T-helper 2 cell treated with Interferon-gamma antibody and Interleukin-4, amounts not matched to agents 100 ng/mL and 5 ng/mL, for 36 hours (primary cell): ENCODE results near the gene PLEK2. TPM values are rescaled to one million over a fixed set of nuclear protein-coding genes. Genes with fewer than 3 reads are reported as not detected.
"Not testable (repeated sequence)": the region's sequence is repeated elsewhere in the genome, so short reads cannot be mapped to it uniquely, and the experiment has no call there.

Experiments used
- intact Hi-C: fragments of 100-400 bp; cut with micrococcal nuclease; formaldehyde crosslinking; loops from one replicate; pipeline ENCODE4 v1.15.1; 2023
- total RNA-seq: library from RNA; stranded (reverse); gene quantifications from 2 replicates; pipeline ENCODE4 v1.2.3, GENCODE V29; 2022

Gene PLEK2
- total RNA-seq, 1 donor from 2014 or later = 0.18 TPM

DNA sequence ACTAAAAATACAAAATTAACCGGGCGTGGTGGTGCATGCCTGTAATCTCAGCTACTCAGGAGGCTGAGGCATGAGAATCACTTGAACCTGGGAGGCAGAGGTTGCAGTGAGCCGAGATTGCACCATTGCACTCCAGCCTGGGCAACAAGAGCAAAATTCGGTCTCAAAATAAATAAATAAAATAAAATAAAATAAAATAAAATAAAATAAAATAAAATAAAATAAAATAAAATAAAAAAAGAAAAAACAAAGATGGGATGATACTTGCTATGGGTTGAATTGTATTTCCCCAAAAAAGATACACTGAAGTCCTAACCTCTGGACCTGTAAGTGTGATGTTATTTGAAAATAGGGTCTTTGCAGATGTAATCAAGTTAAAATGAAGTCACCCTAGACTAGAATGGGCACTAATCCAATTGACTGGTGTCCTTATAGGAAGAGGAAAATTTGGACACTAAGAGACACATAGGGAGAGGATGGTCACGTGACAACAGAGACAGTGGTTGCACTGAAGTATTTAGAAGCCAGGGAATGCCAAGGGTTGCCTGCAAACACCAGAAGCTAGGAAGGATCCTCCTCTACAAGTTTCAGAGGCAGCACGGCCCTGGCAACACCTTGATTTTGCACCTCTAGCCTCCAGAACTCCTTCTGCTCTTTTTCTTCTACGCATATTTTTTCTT is 3.7 kb downstream of the PLEK2 start:
- intact Hi-C loops = not testable (repeated sequence)

DNA sequence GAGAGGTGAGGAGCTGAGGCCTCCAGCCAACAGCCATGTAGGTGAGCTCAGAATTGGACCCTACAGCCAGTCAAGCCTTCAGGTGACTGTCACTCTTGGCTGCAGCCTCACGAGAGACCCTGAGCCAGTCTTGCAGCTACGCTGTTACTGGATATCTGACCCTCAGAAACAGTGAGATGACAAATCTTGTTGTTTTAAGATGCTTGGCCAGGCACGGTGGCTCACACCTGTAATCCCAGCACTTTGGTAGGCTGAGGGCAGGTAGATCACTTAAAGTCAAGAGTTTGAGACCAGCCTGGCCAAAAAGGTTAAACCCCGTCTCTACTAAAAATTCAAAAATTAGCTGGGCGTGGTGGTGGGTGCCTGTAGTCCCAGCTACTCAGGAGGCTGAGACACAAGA is 6.2 kb downstream of the PLEK2 start:
- intact Hi-C loops = no loop called here

DNA sequence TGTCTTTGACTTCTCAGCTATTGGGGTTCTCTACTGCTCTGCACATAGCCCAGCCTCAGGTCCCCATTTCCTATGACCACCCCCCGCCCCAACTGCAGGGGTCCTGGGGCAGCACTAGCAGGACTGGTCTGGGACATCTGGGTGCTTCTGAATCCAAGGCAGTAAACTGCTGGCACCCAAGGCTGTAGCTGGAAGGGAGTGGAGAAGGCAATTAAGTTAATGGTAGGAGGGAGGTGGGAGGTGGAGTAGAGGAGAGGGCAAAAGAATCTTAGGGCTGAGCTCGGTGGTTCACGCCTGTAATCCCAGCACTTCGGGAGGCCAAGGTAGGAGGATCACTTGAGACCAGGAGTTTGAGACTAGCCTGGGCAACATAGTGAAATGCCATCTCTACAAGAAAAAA is 11.5 kb downstream of the PLEK2 start:
- intact Hi-C loops = no loop called here

DNA sequence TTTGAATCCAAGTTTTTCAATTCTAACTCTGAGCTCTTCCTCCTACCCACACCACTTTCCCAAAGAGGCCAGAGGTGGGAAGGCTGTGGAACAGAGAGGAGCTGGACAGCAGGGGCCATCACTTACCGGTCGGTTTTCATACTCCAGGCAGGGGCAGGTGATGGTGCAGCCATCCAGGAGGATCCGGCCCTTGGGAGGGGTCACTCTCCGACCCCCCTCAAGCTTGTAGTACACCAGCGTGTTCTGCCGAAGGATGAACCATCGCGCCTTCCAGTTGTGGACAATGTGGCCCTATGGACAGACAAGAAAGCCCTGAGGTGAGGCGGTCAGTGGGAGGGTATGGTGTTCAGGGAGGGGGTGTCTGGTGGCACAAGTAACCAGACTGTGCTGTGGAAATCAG is 14.4 kb downstream of the PLEK2 start:
- intact Hi-C loops = no loop called here

DNA sequence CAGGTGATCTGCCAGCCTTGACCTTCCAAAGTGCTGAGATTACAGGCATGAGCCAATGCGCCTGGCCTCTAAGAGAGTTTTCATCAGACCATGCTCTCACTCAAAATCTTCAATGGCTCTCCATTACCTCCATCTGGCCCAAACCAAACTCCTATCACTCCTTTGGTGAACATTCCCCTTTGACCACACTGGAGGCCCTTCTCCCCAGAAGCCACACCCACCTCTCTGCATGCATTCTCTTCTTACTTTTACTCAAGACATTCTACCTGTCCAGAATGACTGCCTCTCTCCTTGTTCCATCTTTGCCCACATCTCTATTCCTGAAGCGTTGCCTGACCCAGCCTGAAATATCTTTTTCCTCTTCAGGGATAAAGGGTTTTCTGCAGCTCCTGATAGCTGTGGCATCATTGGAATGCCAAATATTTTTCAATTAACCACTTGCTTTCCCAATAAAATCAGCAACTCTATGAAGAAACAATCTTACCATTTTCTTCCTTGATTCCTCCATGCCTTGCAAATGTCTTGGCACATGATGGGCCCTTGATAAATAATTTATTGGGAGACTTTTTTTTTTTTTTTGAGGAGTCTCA is 15.5 kb downstream of the PLEK2 start:
- intact Hi-C loops = no loop called here

DNA sequence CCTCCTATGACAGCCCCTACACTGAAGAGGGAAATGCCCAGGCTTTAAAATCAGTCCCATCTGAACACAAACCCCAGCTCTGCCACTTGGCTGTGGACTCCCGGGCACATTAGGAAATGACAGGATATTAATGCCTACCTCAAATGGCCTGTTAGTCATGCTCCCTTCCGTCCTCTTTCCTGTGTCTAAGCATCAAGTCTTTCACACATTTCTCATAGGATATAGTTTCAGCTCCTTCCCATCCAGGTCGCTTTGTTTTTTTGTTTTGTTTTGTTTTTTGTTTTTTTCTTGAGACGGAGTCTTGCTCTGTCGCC is 16.1 kb downstream of the PLEK2 start:
- intact Hi-C loops = no loop called here

DNA sequence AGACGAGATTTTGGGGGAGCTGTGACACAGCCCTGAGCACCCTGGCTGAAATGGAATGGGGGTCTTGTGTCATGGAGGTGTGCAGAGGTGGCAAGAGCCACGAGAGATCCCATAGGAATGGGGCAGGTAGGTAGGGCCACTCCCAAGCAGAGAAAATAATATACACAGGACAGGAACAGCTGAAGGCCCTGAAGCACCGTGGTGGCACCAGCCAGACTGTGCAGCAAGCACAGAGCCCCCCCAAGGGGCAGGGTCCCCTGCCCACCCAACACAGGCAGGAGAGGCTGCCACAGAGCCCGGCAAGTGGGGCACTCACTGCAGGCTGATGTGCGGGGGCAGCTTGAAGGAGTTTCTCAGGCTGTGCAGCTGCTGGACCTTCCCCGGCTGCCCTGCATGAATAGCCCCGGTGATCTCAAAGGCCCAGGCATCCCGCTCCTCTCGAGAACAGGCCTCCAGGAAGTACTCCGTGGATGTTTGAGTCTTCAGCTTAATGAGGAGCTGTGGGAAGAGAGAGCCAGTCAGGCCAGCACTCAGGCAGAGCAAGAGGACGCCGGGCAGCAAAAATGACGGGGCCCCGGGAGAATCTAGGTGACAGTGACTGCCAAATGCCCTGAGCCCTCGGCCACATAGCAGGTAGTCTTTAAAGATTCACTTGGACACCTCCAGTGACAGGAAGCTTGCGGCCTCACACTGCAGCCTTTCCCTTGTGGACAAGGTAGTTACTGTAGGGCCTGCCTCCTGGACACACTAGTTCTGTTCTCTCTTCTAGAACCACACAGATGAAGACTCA is 16.7 kb downstream of the PLEK2 start:
- intact Hi-C loops = no loop called here

DNA sequence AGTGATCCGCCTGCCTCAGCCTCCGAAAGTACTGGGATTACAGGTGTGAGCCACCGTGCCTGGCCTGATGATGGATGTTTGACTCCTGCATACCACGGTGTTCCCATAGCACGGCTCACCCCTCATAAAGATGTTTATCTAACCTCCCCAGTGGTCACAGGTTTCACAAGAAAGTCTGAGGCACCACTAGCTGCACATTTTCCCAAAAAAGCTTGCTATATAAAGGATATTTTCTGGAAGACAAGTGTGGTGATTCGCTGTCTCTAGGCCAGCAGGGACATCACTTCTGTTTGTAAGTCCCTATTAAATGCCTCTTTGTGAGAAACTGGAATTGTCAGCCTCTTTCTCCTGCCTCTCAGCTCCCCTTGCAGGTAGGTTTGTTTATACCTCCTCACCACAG is 18.3 kb downstream of the PLEK2 start:
- intact Hi-C loops = no loop called here

DNA sequence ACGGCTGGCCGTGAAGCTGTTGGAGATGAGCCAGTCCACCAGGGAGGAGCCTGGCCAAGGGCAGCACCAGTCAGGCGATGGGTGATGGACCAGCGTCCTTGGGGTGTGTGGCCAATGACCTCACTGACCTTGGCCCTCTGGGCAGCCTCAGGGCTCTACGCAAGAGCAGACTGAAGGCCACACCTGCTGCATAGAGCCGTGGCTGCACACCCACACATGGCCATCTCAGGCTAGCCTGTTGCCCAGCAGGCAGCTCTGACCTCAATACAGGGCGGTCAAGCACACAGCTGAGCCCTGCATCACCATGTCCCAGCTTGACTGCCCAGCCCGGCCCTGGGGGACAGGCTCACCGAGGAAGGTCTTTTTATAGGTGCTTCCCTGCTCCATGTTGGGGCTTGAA is 19.2 kb downstream of the PLEK2 start:
- intact Hi-C loops = no loop called here

DNA sequence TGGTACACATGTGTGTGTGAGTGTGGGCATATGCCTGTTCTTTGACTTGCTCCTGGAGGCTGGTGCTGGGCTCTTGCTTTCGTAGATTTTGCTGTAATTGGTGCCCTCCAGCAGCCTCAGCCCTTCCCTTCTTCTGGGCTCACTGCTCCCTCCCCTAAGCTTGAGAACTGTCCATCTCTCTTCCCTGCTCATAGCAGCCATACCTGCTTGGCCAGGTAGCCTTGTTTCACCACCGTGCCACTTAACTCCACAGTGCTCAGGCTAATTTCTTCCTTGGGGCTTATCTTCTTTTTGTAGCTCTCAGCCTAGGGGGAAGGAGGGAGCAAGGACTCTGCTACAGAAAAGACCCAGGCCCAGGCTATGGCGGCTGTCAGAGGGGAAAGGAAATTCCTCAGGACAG is 19.8 kb downstream of the PLEK2 start:
- intact Hi-C loops = no loop called here

DNA sequence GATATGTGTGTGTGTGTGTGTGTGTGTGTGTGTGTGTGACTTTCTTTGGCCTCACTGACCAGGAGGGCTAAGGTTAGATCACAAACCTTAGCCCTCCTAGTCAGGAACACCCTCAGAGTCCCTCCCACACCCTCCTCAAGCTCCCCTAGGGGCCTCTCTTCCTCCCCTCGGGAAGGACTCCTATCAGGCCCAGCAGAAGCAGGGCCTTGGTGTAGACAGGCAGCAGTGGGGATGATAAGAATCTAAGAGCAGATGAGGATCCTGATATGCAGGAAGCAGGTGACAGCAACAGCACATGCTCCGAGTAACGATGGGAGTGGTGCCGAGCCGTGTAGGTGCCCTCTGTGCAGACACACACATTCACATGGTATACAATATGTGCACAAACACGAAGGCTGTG is 20.7 kb downstream of the PLEK2 start:
- intact Hi-C loops = no loop called here

DNA sequence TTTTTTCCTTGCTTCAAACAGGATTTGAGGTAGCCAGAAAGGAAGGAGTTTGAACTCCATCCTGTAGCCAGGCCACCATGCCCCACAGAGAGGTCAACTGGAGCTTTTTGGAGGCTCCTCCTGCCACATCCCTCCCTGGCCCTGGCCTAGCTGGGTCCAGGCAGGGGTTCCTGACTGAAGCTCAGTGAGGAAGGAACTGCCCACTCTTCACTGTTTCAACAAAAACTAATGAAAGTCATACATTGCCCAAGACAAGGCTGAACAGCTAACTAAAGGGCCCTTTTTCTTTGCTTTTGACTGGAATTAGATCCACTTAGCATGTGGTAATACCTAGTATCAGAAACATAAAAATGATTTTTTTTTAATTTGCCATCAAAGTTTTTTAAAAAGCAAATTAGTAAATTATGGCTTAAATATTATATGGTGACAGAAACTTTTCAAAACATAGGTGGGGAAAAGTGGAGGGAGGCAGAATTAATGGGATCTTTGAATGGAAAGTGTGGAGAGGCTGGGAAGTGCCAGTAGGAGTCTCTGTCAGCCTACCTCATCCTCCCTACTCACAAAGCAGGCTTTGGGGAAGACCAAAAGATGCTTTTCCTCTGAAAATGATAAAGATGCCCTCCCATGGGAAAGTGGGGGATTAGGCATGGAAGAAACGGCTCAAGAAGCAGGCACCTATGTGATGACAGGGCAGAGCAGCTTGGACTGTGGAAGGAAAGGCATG is 22.0 kb downstream of the PLEK2 start:
- intact Hi-C loops = no loop called here

DNA sequence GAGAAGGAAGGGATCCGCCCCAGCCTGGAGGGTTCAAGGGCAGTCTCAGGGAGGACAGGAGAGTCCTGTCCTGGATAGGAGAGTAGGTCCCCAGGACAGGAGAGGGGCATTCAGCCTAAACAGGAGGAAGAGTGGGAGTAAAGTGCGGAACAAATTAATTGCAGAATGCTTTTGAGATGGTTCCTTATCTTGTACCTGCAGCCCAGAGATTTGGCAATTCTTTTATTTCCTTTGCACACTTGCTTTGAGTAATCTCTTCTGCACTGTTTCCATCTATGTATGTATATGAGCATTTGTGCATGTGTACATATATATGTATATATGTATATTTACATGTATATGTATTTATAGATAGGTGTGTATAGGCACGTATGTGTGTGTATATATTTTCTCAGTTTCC is 22.7 kb downstream of the PLEK2 start:
- intact Hi-C loops = no loop called here

DNA sequence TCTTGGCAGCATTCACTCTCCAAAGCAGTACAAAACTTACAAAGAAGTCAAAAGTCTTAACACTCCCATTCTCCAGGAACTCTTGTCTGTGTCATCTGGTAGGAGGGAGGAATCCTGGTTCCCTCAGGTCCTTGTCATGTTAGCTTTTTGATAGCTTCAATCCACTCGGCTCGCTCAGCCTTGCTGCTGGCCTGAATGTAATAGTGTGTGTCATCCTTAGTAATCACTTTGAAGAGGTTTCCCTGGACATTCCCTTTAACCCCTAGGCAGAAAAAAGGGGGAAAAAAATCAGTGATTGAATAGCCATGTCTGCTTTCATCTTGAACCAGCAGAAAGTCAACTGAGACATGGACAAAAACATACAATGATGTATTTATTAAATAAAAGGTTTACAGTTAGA is 24.8 kb downstream of the PLEK2 start:
- intact Hi-C loops = no loop called here

DNA sequence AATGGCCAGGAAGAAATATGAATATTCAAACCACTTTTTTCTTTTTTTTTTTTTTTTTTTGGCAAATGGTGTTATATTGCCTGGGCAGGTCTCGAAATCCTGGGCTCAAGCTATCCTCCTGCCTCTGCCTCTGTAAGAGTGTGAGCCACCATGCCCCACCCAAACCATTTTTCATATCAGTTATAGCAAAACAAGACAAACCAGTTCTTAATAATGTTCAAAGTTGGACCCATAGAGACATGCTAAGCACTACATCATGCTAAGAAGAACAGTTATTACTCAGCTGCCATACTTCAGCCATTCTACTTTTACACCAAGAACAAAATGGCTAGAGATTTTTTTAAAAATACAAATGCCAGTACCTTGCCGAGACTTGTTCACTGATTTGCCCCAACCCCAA is 26.3 kb downstream of the PLEK2 start:
- intact Hi-C loops = no loop called here

DNA sequence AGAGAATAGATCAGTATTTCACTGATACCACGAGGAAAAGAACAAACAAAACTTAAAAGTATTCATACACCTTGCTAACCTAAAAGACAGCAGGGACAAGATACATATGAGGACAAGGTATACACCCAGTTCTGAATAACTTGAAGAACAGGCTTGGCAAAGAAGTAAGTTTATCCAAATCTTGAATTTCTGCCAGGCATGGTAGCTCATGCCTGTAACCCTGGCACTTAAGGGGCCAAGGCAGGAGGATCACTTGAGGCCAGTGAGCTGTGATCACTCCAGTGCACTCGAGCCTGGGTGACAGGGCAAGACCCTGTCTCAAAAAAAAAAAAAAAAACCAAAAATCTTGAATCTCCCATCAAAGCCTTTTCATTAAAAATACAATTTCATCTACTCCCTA is 26.8 kb downstream of the PLEK2 start:
- intact Hi-C loops = no loop called here

DNA sequence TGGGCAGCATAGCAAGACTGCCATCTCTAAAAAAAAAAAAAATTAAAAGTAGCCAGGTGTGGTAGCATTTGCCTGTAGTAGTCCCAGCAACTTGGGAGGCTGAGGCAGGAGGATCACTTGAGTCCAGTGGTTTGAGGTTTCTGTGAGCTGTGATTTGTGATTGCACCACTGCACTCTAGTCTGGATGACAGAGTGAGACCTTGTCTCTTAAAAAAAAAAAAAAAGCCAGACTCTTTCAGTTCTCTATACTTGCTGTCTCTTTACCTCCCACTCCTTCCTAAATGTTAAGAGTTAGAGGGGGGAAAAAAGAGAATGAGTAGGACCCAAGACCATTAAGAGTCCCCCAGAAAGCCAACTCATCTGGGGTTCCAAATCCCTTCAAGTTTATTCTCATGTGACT is 34.0 kb downstream of the PLEK2 start:
- intact Hi-C loops = no loop called here

DNA sequence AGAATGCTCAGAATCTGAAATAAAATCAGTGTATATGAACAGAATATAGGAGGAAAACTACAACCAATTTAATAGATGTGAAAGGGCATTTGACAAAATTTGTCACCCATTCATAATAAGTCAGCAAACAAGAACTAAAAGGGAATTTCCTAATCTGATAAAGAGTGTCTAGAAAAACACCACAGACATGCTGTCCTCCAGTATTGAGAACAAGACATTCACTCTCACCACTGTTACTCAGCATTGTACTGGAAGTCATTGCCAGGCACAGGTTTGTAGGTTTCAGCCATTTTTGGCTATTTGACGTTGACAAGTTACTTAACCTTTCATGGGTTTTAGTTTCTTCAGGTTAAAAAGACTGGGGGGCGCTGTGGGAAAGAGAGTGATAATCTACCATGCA is 38.6 kb downstream of the PLEK2 start:
- intact Hi-C loops = no loop called here

DNA sequence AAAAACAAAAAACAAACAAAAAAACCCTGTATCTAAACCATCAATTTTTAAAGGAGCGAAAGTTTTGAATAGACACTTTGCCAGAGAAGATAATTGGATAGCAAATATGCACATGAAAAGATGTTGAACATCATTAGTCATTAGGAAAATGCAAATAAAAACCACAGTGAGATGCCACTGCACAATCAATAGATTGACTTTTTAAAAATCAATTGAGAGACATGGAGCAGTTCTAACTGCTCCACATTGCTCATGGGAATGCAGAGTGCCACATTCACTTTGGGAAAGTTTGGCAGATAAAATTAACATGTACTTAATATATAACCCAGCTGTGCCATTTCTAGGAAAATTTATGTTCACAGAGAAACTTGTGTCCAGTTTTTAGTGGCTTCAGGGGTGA is 39.1 kb downstream of the PLEK2 start:
- intact Hi-C loops = no loop called here

DNA sequence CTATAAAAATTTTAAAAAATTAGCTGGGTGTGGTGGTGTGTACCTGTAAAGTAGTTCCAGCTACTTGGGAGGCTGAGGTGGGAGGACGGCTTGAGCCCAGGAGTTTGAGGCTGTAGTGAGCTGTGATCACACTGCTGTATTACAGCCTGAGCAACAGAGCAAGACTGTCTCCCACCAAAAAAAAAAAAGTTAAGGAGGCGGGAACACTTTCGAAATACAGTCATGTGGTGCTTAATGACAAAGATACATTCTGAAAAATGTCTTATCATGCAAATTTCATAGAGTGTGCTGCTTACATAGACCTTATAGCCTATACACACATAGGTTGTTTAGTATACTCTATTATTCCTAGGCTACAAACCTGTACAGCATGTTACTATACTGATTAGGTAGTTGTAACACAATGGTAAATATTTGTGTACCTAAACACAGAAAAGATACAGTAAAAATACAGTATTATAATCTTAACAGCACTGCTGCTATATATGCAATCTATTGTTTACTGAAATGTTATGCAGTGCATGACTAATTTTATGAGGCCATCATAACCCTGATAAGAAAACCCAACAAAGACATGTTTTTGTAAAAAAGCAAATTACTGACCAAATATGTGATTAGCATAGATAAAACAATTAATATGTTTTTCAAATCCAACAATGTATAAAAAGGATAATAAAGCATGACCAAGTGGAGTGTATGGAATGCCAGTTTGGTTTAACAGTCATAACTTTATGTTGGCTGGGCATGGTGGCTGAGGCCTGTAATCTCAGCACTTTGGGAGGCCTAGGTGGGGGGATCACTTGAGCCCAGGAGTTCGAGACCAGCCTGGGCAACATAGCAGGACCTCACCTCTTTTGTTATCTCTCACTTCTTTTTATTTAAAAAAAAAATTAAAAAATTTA is 40.5 kb downstream of the PLEK2 start:
- intact Hi-C loops = no loop called here

DNA sequence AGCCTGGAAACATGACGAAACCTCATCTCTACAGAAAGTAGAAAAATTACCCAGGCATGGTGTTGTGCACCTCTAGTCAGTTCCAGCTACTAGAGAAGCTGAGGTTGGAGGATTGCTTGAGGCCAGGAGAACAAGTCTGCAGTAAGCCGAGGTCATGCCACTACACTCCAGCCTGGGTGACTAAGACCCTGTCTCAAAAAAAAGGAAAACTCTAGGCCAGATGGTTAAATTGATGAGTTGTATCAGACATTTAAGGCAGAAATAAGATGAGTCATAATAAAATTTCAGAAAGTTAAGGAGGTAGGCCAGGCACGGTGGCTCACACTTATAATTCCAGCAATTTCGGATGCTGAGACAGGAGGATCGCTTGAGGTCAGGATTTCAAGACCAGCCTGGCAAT is 41.1 kb downstream of the PLEK2 start:
- intact Hi-C loops = no loop called here
